HG03135 (cell line): ENCODE measurements around the gene C6orf62.
"Not testable (repeated sequence)": the region's sequence is repeated elsewhere in the genome, so short reads cannot be mapped to it uniquely, and the experiment has no call there.

Source experiments
- ATAC-seq: cut with Tn5 transposase; IDR thresholded peaks from one replicate; pipeline ENCODE4 v1.9.1; 2021; ENCODE audit warnings: mild to moderate bottlenecking, moderate library complexity; ENCODE audit not compliant: unreplicated experiment

C6orf62 gene

GRCh38 chr6:24668997-24669361 is 50.0 kb downstream of the C6orf62 start:
- ATAC-seq = no peak

GRCh38 chr6:24668066-24668996 is 50.6 kb downstream of the C6orf62 start:
- not testable (repeated sequence) for ATAC-seq

- ATAC-seq = peak; percentile 7
Observed at GRCh38 chr6:24667378-24667803, 51.6 kb downstream of the C6orf62 start.

- ATAC-seq = peak; percentile 91
Observed at GRCh38 chr6:24666641-24667377, 52.1 kb downstream of the C6orf62 start, which contains the start of the genes ACOT13 and TDP2. Gene ACOT13 (plus strand): TSS chr6:24667077. CDS start chr6:24667264, 187 bp downstream. Gene TDP2 (minus strand): TSS chr6:24666899. CDS start chr6:24666862, 37 bp downstream.

- ATAC-seq = peak; percentile 51
Observed at GRCh38 chr6:24666097-24666640, 52.8 kb downstream of the C6orf62 start.

GRCh38 chr6:24664046-24664987 is 54.6 kb downstream of the C6orf62 start:
- no peak for ATAC-seq

GRCh38 chr6:24663189-24663588 is 55.8 kb downstream of the C6orf62 start:
- no peak for ATAC-seq

- ATAC-seq = no peak
Observed at GRCh38 chr6:24662236-24662635, 56.7 kb downstream of the C6orf62 start.

- ATAC-seq = not testable (repeated sequence)
Observed at GRCh38 chr6:24661759-24662158, 57.2 kb downstream of the C6orf62 start.

- ATAC-seq = no peak
Observed at GRCh38 chr6:24660105-24660504, 58.8 kb downstream of the C6orf62 start.

- no peak for ATAC-seq
Observed at GRCh38 chr6:24659561-24659960, 59.4 kb downstream of the C6orf62 start.

GRCh38 chr6:24658573-24659560 is 60.1 kb downstream of the C6orf62 start:
- ATAC-seq = no peak

GRCh38 chr6:24655215-24655614 is 63.7 kb downstream of the C6orf62 start:
- ATAC-seq = no peak
